CD8-positive, alpha-beta memory T cell (primary cell): ENCODE results near the gene LYSMD4. TPM values are rescaled to one million over a fixed set of nuclear protein-coding genes. Genes with fewer than 3 reads are reported as not detected.
A peak's percentile ranks its signal among the peaks of the same experiment; 100 is the strongest.

ENCODE experiments used
- CTCF ChIA-PET: fragments of 350-600 bp; sonication (Branson Sonifier 250); formaldehyde crosslinking; loops from one replicate; lab custom pipeline; 2021; ENCODE audit warnings: antibody characterized with exemption; lab: Charles Lee
- POLR2A ChIA-PET: fragments of 350-600 bp; sonication (Branson Sonifier 250); formaldehyde crosslinking; loops from one replicate; lab custom pipeline; 2021; ENCODE audit warnings: antibody characterized with exemption; lab: Charles Lee
- DNase-seq, 5 donors: peaks; one replicate each; pipeline versions ENCODE4 v3.0.0 to v3.0.0-alpha.2; 2020 to 2022; ENCODE audit warnings: mixed read lengths in 1 of 5
- H3K27ac ChIP-seq: one replicate; pipeline ENCODE4 v1.7.0; 2013; ENCODE audit warnings: low read depth, mild to moderate bottlenecking, low read length, moderate library complexity
- H3K27me3 ChIP-seq: 2 replicates; pipeline ENCODE4 v1.7.0; 2013; ENCODE audit warnings: low read length, mild to moderate bottlenecking; ENCODE audit not compliant: insufficient read depth, poor library complexity, severe bottlenecking
- H3K36me3 ChIP-seq: 2 replicates; pipeline ENCODE4 v1.7.0; 2013; ENCODE audit warnings: mild to moderate bottlenecking, low read length, moderate library complexity; ENCODE audit not compliant: insufficient read depth
- H3K4me1 ChIP-seq: 2 replicates; pipeline ENCODE4 v1.7.0; 2013; ENCODE audit warnings: mild to moderate bottlenecking, low read length, moderate library complexity; ENCODE audit not compliant: insufficient read depth
- H3K4me3 ChIP-seq: 2 replicates; pipeline ENCODE4 v1.7.0; 2013; ENCODE audit warnings: mild to moderate bottlenecking, low read length
- H3K9me3 ChIP-seq: 2 replicates; pipeline ENCODE4 v1.7.0; 2013; ENCODE audit warnings: mild to moderate bottlenecking, low read length
- H3K27ac Mint-ChIP-seq, 8 donors: one replicate each; pipeline ENCODE4 v1.8.0; 2020 to 2021; ENCODE audit warnings: mixed read lengths in 8 of 8, mild to moderate bottlenecking in 6 of 8, inconsistent platforms in 3 of 8, moderate library complexity in 3 of 8
- H3K27me3 Mint-ChIP-seq, 2 donors: one replicate each; pipeline ENCODE4 v1.8.0; 2020 to 2021; ENCODE audit warnings: mixed read lengths in 2 of 2, mild to moderate bottlenecking in 1 of 2, moderate library complexity in 1 of 2
- H3K36me3 Mint-ChIP-seq, 3 donors: one replicate each; pipeline ENCODE4 v1.8.0; 2020 to 2021; ENCODE audit warnings: mixed read lengths in 3 of 3, inconsistent platforms in 1 of 3, mild to moderate bottlenecking in 1 of 3
- H3K4me1 Mint-ChIP-seq, 3 donors: one replicate each; pipeline ENCODE4 v1.8.0; 2020 to 2021; ENCODE audit warnings: mixed read lengths in 3 of 3, inconsistent platforms in 1 of 3, mild to moderate bottlenecking in 1 of 3
- H3K4me3 Mint-ChIP-seq, 7 donors: one replicate each; pipeline ENCODE4 v1.8.0; 2020 to 2021; ENCODE audit warnings: mixed read lengths in 7 of 7, mild to moderate bottlenecking in 6 of 7, moderate library complexity in 4 of 7, inconsistent platforms in 2 of 7
- H3K9me3 Mint-ChIP-seq, 5 donors: one replicate each; pipeline ENCODE4 v1.8.0; 2020 to 2022; ENCODE audit warnings: mixed read lengths in 5 of 5, mild to moderate bottlenecking in 3 of 5, moderate library complexity in 2 of 5, inconsistent platforms in 1 of 5
- polyA plus RNA-seq: library from polyadenylated mRNA; unstranded; fragments of 300-500 nt; fragmentation: Illumina TruSeq; gene quantifications from one replicate; pipeline ENCODE4 v1.2.3, GENCODE V29; 2021
- total RNA-seq, 2 experiments: library from RNA; stranded (reverse); gene quantifications; one replicate each; pipeline ENCODE4 v1.2.3, GENCODE V29; 2021

The LYSMD4 gene
- total and polyA plus RNA-seq, 3 experiments from 2014 or later = 6.5 to 8.4 (median 7.9) TPM

GRCh38 chr15:99702895-99703602 lies 30.2 kb downstream of the LYSMD4 start:
- Histone ChIP-seq H3K9me3 (no peaks in the 10 kb centered on the region), H3K36me3 (no peaks in the 10 kb centered on the region), H3K27me3 (no peaks in the 10 kb centered on the region), H3K27ac (no peak overlapping the region), H3K4me3 (no peak overlapping the region), H3K4me1 (peaks cover 17% of the 10 kb centered on the region)
- H3K4me1 Mint-ChIP-seq = peaks cover 21 to 34% (median 31%) of the 10 kb centered on the region in 3 donors
- ChIA-PET POLR2A (no interaction called here), CTCF (interaction anchor here (0.6 to 3.9 kb wide), 10 partner anchors 11 to 448 kb away, joined by 3 to 52 read pairs (median 12); partner anchors contain the start of gene MEF2A)
- no peaks in the 10 kb centered on the region for H3K9me3 Mint-ChIP-seq
- peak overlapping the region in 4 of 8 donors; percentile 4 to 79 (median 20) for H3K27ac Mint-ChIP-seq
- H3K36me3 Mint-ChIP-seq = peaks cover 0 to 4% (median 0%) of the 10 kb centered on the region in 3 donors
- DNase-seq = no peak
- no peaks in the 10 kb centered on the region for H3K27me3 Mint-ChIP-seq
- H3K4me3 Mint-ChIP-seq = no peak overlapping the region

- Histone ChIP-seq H3K27ac (no peak overlapping the region), H3K4me3 (no peak overlapping the region), H3K4me1 (no peaks in the 10 kb centered on the region), H3K36me3 (peaks cover 6% of the 10 kb centered on the region), H3K9me3 (no peaks in the 10 kb centered on the region), H3K27me3 (no peaks in the 10 kb centered on the region)
- Mint-ChIP-seq H3K4me1 (no peaks in the 10 kb centered on the region), H3K36me3 (peaks cover 15 to 46% (median 22%) of the 10 kb centered on the region in 3 donors), H3K27ac (peak overlapping the region in 1 of 8 donors; percentile 64), H3K9me3 (no peaks in the 10 kb centered on the region), H3K27me3 (no peaks in the 10 kb centered on the region), H3K4me3 (no peak overlapping the region)
- ChIA-PET POLR2A (no interaction called here), CTCF (interaction anchor here (1.5 kb wide), 1 partner anchor 8 kb away, joined by 5 read pairs; no protein-coding TSS in a partner anchor)
- DNase-seq = no peak
Measured at GRCh38 chr15:99696096-99696495, 37.1 kb downstream of the LYSMD4 start.

- H3K4me3 Mint-ChIP-seq = no peak overlapping the region
Measured at GRCh38 chr15:99692825-99693224, 40.4 kb downstream of the LYSMD4 start.

GRCh38 chr15:99686290-99686689 lies 46.9 kb downstream of the LYSMD4 start:
- Mint-ChIP-seq H3K27me3 (no peaks in the 10 kb centered on the region), H3K4me1 (peaks cover 19 to 37% (median 34%) of the 10 kb centered on the region in 3 donors), H3K27ac (no peak overlapping the region), H3K9me3 (peaks cover 2 to 8% (median 6%) of the 10 kb centered on the region in 5 donors), H3K4me3 (no peak overlapping the region), H3K36me3 (peaks cover 34 to 59% (median 46%) of the 10 kb centered on the region in 3 donors)
- no peak overlapping the region for H3K4me3 ChIP-seq
- DNase-seq = no peak
- POLR2A ChIA-PET = no interaction called here
- H3K4me1 ChIP-seq = peaks cover 18% of the 10 kb centered on the region
- H3K9me3 ChIP-seq = no peaks in the 10 kb centered on the region
- CTCF ChIA-PET = no interaction called here
- H3K27me3 ChIP-seq = no peaks in the 10 kb centered on the region
- H3K27ac ChIP-seq = no peak overlapping the region
- H3K36me3 ChIP-seq = no peaks in the 10 kb centered on the region

More at GRCh38 chr15:99692825-99693224, 40.4 kb downstream of the LYSMD4 start:
- Histone ChIP-seq H3K27me3 (no peaks in the 10 kb centered on the region), H3K9me3 (no peaks in the 10 kb centered on the region), H3K4me1 (no peaks in the 10 kb centered on the region), H3K36me3 (peaks cover 6% of the 10 kb centered on the region), H3K4me3 (no peak overlapping the region), H3K27ac (no peak overlapping the region)
- no peaks in the 10 kb centered on the region for H3K27me3 Mint-ChIP-seq
- peaks cover 32 to 70% (median 34%) of the 10 kb centered on the region in 3 donors for H3K36me3 Mint-ChIP-seq
- POLR2A ChIA-PET = no interaction called here
- H3K4me1 Mint-ChIP-seq = no peaks in the 10 kb centered on the region
- CTCF ChIA-PET = interaction anchor here (1.1 to 1.5 kb wide), 2 partner anchors 9 to 11 kb away, joined by 3 to 5 read pairs; no protein-coding TSS in a partner anchor
- H3K9me3 Mint-ChIP-seq = no peaks in the 10 kb centered on the region
- no peak for DNase-seq
- H3K27ac Mint-ChIP-seq = peak overlapping the region in 1 of 8 donors; percentile 35

GRCh38 chr15:99683000-99683670 lies 50.1 kb downstream of the LYSMD4 start:
- peaks cover 18% of the 10 kb centered on the region for H3K4me1 ChIP-seq
- CTCF ChIA-PET = no interaction called here
- peak overlapping the region in 6 of 8 donors; percentile 0 to 79 (median 40) for H3K27ac Mint-ChIP-seq

GRCh38 chr15:99682455-99682854 lies 50.8 kb downstream of the LYSMD4 start:
- no peak for DNase-seq
- H3K27ac ChIP-seq = no peak overlapping the region
- Mint-ChIP-seq H3K4me1 (peaks cover 19 to 42% (median 39%) of the 10 kb centered on the region in 3 donors), H3K4me3 (no peak overlapping the region), H3K27me3 (no peaks in the 10 kb centered on the region), H3K36me3 (peaks cover 33 to 53% (median 35%) of the 10 kb centered on the region in 3 donors), H3K27ac (peak overlapping the region in 2 of 8 donors; percentile 37 to 40), H3K9me3 (peaks cover 2 to 8% (median 6%) of the 10 kb centered on the region in 5 donors)
- CTCF ChIA-PET = interaction anchor here (0.9 kb wide), 1 partner anchor 22 kb away, joined by 3 read pairs; no protein-coding TSS in a partner anchor
- no peak overlapping the region for H3K4me3 ChIP-seq
- no peaks in the 10 kb centered on the region for H3K27me3 ChIP-seq
- peaks cover 18% of the 10 kb centered on the region for H3K4me1 ChIP-seq
- no peaks in the 10 kb centered on the region for H3K36me3 ChIP-seq
- POLR2A ChIA-PET = no interaction called here
- H3K9me3 ChIP-seq = no peaks in the 10 kb centered on the region

More at GRCh38 chr15:99683000-99683670, 50.1 kb downstream of the LYSMD4 start:
- Histone ChIP-seq H3K4me3 (no peak overlapping the region), H3K27me3 (no peaks in the 10 kb centered on the region), H3K36me3 (no peaks in the 10 kb centered on the region), H3K9me3 (no peaks in the 10 kb centered on the region), H3K27ac (no peak overlapping the region)
- Mint-ChIP-seq H3K9me3 (peaks cover 2 to 8% (median 6%) of the 10 kb centered on the region in 5 donors), H3K4me3 (no peak overlapping the region), H3K36me3 (peaks cover 31 to 50% (median 36%) of the 10 kb centered on the region in 3 donors), H3K27me3 (no peaks in the 10 kb centered on the region), H3K4me1 (peaks cover 19 to 42% (median 39%) of the 10 kb centered on the region in 3 donors)
- peak in 1 of 5 donors; percentile 17 for DNase-seq
- POLR2A ChIA-PET = no interaction called here

- Histone ChIP-seq H3K36me3 (no peaks in the 10 kb centered on the region), H3K27ac (no peak overlapping the region), H3K4me1 (peaks cover 18% of the 10 kb centered on the region), H3K9me3 (no peaks in the 10 kb centered on the region), H3K4me3 (no peak overlapping the region), H3K27me3 (no peaks in the 10 kb centered on the region)
- ChIA-PET POLR2A (no interaction called here), CTCF (interaction anchor here (0.9 kb wide), 1 partner anchor 22 kb away, joined by 3 read pairs; no protein-coding TSS in a partner anchor)
- peaks cover 36 to 53% (median 39%) of the 10 kb centered on the region in 3 donors for H3K36me3 Mint-ChIP-seq
- H3K4me3 Mint-ChIP-seq = no peak overlapping the region
- no peak for DNase-seq
- peak overlapping the region in 3 of 8 donors; percentile 18 to 37 (median 33) for H3K27ac Mint-ChIP-seq
- H3K9me3 Mint-ChIP-seq = peaks cover 2 to 8% (median 6%) of the 10 kb centered on the region in 5 donors
- no peaks in the 10 kb centered on the region for H3K27me3 Mint-ChIP-seq
- H3K4me1 Mint-ChIP-seq = peaks cover 19 to 42% (median 39%) of the 10 kb centered on the region in 3 donors
Measured at GRCh38 chr15:99681990-99682389, 51.2 kb downstream of the LYSMD4 start.
